GM19463 (cell line): ENCODE data around the gene PTK6.
"Not testable (repeated sequence)": the region's sequence is repeated elsewhere in the genome, so short reads cannot be mapped to it uniquely, and the experiment has no call there.

Source experiments
- ATAC-seq: cut with Tn5 transposase; IDR thresholded peaks from one replicate; pipeline ENCODE4 v1.9.1; 2021; ENCODE audit warnings: mild to moderate bottlenecking, moderate library complexity; ENCODE audit not compliant: unreplicated experiment

PTK6 gene

GRCh38 chr20:63517376-63518309 lies 19.5 kb downstream of the PTK6 start:
- no peak for ATAC-seq

GRCh38 chr20:63514520-63514919 lies 22.7 kb downstream of the PTK6 start:
- ATAC-seq = not testable (repeated sequence)

DNA sequence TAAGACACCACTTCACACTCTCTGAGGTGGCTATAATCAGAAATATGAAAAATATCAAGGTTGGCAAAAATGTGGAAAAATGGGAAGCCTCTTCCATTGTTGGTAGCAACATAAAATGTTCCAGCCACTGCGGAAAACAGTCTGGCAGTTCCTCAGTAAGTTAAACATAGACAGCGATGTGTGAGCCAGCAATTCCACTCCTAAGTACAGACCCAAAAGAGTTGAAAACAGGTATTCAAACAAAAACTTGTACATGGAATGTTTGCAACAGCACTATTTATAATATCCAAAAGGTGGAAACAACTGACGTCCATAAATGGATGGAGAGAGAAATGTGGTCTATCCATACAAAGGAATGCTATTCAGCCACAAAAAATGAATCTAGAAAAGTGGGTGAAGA lies 24.0 kb downstream of the PTK6 start:
- no peak for ATAC-seq

GRCh38 chr20:63509088-63509564 lies 28.1 kb downstream of the PTK6 start:
- no peak for ATAC-seq

DNA sequence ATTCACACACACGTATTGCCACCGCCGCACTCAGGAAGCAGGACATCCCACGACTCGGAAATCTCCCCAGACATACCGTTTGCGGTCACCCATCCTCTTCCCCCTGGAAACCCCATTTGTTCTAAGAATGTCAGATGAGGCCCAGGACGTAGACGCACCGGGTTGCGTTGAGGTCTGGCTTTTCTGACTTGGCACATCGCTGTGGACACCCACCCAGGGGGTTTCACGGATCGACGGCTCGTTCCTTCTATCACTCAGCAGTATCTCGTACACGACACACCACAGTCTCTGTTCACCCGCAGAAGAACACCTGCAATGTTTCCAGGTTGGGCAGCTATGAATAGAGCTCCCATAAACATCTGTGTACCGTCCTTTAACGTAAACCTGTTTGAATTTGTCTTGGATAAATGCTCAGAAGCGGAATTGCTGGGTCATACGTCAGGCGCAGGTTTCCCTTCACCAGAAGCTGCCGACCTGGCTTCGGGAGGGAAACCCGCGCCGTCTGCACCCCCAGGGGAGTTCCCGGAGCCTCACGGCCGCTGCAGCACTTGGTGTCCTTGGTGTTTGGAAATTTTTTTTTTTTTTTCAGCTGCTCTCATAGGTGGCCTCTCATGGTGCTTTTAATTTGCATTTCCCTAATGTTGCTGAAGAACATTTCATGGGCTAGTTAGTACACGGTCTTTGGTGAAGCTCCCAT lies 29.0 kb downstream of the PTK6 start:
- no peak for ATAC-seq

DNA sequence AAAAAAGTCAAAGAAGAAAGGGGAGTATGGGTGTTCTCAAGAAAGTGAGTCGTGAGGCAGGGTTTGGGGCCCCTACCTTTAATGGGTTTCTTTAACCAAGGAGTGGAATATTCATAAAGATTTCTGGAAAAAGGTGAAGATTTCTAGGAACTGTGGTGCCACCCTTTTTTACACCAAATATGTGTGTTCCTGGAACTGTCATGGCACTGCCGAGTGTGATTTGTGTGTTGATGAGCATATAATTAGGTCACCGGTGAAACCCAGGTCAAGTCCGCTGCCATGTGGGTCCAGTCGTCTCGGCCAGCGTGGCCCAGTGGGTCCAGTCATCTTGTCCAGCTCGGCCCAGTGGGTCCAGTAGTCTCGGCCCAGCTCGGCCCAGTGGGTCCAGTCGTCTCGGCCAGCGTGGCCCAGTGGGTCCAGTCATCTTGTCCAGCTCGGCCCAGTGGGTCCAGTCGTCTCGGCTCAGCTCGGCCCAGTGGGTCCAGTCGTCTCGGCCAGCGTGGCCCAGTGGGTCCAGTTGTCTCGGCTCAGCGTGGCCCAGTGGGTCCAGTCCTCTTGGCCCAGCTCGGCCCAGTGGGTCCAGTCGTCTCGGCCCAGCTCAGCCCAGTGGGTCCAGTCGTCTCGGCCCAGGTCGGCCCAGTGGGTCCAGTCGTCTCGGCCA lies 30.0 kb downstream of the PTK6 start:
- no peak for ATAC-seq

DNA sequence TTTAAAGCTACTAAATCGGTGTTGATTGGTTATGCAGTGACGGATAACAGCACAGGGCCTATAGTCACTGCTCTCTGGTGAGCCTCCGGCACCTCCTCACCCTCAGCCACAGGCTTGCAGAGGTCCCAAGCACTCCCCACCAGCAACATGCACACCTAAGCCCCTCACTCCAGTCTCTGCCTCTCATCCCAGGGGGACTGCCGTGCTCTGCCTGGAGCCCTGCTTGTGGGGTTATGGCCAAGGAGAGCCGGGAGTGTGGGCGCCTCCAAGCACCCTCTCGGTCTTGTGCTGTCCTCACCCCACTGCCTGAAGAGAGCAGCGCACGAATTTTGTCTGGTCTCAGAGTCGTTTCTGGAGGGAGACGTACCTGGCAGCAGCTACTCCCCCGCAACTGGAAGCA lies 31.5 kb downstream of the PTK6 start:
- no peak for ATAC-seq

- ATAC-seq = no peak
Measured at GRCh38 chr20:63505281-63505680, 31.9 kb downstream of the PTK6 start.

DNA sequence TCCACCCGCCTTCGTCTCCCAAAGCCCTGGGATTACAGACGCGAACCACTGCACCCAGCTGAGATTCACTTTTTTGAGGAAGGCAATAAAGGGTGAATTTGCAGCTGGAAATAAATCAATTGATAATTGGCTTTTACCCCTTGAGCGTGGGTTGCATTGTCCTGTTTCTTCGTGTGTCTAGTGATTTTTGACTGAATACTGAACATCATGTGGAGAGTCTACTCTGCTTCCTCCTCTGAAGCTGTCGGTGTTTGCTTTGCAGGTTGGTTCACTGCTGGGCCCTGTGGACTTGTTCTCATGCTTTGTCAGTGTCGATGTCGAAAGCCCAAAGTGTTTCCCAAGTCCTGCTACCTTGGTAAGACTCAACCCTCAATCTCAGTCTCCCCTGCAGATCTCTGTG lies 32.5 kb downstream of the PTK6 start:
- no peak for ATAC-seq

GRCh38 chr20:63503524-63503923 lies 33.7 kb downstream of the PTK6 start:
- no peak for ATAC-seq

DNA sequence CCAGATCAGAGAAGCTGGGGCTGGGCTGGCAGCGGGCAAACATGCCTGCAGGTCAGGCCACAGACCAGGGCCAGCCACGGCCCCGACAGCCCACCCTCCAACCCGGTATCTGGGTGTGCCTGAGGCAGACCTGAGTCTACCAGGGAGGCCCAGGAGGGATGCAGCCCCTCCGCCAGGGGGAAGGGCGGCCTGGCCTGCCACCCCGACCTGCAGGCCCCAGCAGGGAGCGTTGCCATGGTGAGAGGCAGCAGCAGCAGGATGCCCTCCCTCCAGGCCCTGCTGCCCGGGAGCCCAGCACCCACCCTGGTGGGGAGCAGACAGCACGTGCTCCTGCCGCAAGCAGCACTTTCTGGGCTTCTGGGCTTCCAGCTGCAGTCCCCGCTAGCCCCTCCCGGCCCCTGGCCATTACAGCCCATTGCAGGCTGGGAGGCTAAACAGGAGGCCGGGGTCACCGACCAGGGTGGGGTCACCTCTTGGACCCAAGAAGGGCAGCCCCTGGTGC lies 34.5 kb downstream of the PTK6 start:
- no peak for ATAC-seq

DNA sequence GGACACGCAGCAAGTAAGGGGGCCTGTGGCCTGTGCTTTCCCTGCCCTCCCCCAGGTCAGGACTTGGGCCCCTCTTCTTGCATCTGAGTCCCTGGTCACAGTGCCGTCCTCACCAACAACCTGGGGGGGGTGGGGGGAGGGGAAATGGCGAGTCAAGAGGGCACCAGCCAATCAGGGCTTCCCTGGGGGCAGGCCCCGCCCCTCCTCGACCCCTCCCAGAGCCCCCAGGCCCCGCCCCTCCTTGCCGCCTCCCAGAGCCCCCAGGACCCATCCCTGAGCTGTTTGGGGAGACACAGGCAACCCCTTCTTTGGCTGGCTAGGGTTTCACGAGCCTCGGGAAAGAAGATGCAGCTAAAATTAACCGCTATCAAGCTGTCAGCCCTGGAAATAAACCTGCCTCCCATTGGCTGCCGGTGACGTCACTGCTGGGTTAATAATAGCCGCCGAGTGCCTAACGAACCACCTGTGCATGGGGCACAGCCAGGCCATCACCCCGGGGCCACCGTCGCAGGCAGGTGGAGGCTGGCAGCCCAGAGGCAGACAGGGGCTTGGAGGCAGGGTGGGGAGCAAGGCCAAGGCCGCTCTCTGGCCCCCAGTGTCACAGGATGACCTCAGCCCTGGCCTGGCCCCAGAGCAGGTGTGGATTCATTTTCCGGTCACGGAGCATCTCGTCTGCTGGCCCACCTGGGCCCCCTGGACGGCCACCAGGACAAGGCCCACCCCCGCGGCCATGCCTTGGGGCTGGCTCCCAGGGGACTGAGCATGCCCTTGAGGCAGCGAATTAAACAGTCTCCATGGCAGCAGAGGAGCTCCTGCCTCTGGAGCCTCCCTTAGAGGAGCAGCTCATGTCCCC lies 35.1 kb downstream of the PTK6 start:
- no peak for ATAC-seq

- no peak for ATAC-seq
Measured at GRCh38 chr20:63500902-63501817, 36.0 kb downstream of the PTK6 start.

DNA sequence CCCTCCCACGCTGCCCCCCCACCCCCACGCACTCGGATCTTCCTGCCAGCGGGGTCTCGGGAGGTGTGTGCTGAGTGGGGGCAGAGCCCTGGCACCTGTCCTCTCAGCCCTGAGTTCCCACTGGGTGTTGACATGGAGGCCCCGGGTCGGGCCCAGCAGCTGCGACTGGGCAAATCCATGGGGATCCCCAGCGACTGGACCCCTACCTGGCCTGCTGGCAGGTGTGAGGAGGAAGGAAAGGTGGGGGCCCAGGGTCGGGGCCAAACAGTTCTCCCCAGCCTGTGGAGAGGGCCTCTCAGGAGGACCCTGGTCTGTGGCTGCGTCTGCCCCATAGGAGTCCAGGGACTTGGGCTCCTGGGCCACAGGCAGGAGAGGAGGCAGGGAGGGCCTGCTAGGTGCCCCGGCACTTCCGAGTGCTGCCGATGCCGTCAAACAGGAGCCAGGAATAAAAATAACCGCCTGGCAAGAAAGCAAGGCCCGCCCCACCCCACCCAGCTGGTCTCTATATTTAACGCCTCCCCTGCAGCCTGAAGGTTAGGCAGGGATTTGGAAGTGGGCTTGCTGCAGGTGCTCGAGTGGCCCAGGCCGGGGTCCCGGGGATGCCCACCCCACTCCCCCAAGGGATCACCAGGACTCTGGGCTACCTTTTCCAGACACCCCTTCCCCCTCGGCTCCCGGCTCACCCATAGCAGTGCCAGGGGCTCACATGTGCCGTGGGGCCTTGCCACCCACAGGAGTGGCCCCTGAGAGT lies 36.9 kb downstream of the PTK6 start:
- no peak for ATAC-seq

DNA sequence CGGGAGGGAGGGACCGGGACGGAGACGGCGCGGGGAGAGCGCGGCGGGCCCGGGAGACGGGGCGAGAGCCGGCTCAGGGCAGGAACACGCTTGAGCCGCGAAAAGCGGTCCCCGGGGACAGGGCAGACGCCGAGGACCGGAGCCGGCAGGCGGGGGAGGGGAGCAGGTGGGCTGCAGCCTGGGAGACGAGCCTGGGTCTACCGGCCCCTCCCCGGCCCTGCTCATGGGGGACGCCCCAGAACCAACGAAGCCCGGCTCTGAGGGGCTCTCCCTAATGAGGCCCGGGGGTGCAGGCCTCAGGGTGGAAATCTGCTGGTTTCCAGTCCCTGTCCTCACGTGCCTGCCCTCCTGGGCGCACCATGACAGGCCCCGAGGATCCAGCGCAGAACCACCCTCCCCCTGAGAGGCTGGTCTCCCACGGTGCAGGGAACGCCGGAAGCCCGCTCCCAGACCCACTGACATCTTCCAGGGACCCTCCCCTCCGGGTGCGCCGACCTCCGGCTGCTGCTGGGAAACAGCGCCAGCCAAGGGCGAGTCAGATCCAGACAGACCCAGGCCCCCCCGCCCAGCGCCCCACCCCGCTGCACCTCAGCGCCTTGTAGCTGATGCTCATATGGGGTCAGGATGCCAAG lies 37.7 kb downstream of the PTK6 start:
- ATAC-seq = no peak

GRCh38 chr20:63498960-63499337 lies 38.2 kb downstream of the PTK6 start, which contains the start of gene EEF1A2:
TSS of gene EEF1A2 (minus strand) at chr20:63499083. CDS start at chr20:63497763, 1,320 bp downstream.
- no peak for ATAC-seq

- ATAC-seq = no peak
Measured at GRCh38 chr20:63497946-63498935, 38.9 kb downstream of the PTK6 start.
